GM21825 (cell line): Measurements from ENCODE around the gene DMKN.
A peak's percentile ranks its signal among the peaks of the same experiment; 100 is the strongest.

Source experiments
- ATAC-seq: cut with Tn5 transposase; IDR thresholded peaks from one replicate; pipeline ENCODE4 v1.9.1; 2021; ENCODE audit warnings: mild to moderate bottlenecking, moderate library complexity; ENCODE audit not compliant: unreplicated experiment

The DMKN gene

GRCh38 chr19:35528218-35529038, 15.0 kb upstream of the DMKN start, which contains the start of gene SBSN:
Gene SBSN, minus strand, starts transcription at chr19:35528311. Its CDS starts 30 bp downstream, at chr19:35528281.
- no peak for ATAC-seq

GRCh38 chr19:35525873-35526272, 12.4 kb upstream of the DMKN start:
- ATAC-seq = no peak

- no peak for ATAC-seq
Observed at GRCh38 chr19:35524181-35524837, 10.9 kb upstream of the DMKN start.

- ATAC-seq = no peak
Observed at GRCh38 chr19:35522745-35523327, 9.4 kb upstream of the DMKN start.

- no peak for ATAC-seq
Observed at GRCh38 chr19:35521124-35521743, 7.8 kb upstream of the DMKN start.

- no peak for ATAC-seq
Observed at GRCh38 chr19:35519291-35519690, 5.8 kb upstream of the DMKN start.

GRCh38 chr19:35518313-35518712, 4.9 kb upstream of the DMKN start:
- ATAC-seq = no peak

- no peak for ATAC-seq
Observed at GRCh38 chr19:35517342-35517741, 3.9 kb upstream of the DMKN start.

GRCh38 chr19:35516310-35516709, 2.9 kb upstream of the DMKN start:
- no peak for ATAC-seq

GRCh38 chr19:35514282-35514809, 897 bp upstream of the DMKN start:
- no peak for ATAC-seq

- ATAC-seq = no peak
Observed at GRCh38 chr19:35512831-35513627, 420 bp downstream of the DMKN start.

GRCh38 chr19:35511337-35511736, 2.1 kb downstream of the DMKN start:
- no peak for ATAC-seq

- no peak for ATAC-seq
Observed at GRCh38 chr19:35510626-35510964, 2.9 kb downstream of the DMKN start.

- peak; percentile 46 for ATAC-seq
Observed at GRCh38 chr19:35509861-35510625, 3.4 kb downstream of the DMKN start.

- no peak for ATAC-seq
Observed at GRCh38 chr19:35509018-35509652, 4.3 kb downstream of the DMKN start.

GRCh38 chr19:35508129-35508528, 5.3 kb downstream of the DMKN start:
- ATAC-seq = no peak

- no peak for ATAC-seq
Observed at GRCh38 chr19:35507561-35507960, 5.9 kb downstream of the DMKN start.

- ATAC-seq = no peak
Observed at GRCh38 chr19:35506011-35506410, 7.4 kb downstream of the DMKN start.

- no peak for ATAC-seq
Observed at GRCh38 chr19:35502751-35503150, 10.7 kb downstream of the DMKN start.
